Neutrophil (primary cell): ENCODE measurements around the gene TRIM62.

Experiments
- H3K27ac ChIP-seq: fragments of 200-600 bp; sonication (generic); 2 replicates; pipeline ENCODE4 v1.5.1; 2016; ENCODE audit warnings: mild to moderate bottlenecking, moderate library complexity
- H3K27me3 ChIP-seq: fragments of 200-600 bp; sonication (generic); 2 replicates; pipeline ENCODE4 v1.6.0; 2016; ENCODE audit warnings: mild to moderate bottlenecking
- H3K36me3 ChIP-seq: fragments of 200-600 bp; sonication (generic); 2 replicates; pipeline ENCODE4 v1.5.1; 2017
- H3K4me1 ChIP-seq, 2 experiments: fragments of 200-600 bp in 1 of 2; sonication (generic) in 1 of 2; 1 replicate in 1 of 2; 2 replicates in 1 of 2; pipeline versions ENCODE4 v1.5.1 to v1.6.1; 2013 to 2016; ENCODE audit warnings: low read depth in 1 of 2, low read length in 1 of 2, mild to moderate bottlenecking in 1 of 2, moderate library complexity in 1 of 2; ENCODE audit not compliant: control insufficient read depth in 1 of 2, insufficient read depth in 1 of 2
- H3K4me3 ChIP-seq, 2 experiments: fragments of 200-600 bp in 1 of 2; sonication (generic) in 1 of 2; 1 replicate in 1 of 2; 2 replicates in 1 of 2; pipeline ENCODE4 v1.5.1; 2013 to 2016; ENCODE audit warnings: low read depth in 1 of 2, low read length in 1 of 2, mild to moderate bottlenecking in 1 of 2, moderate library complexity in 1 of 2
- H3K9me3 ChIP-seq: fragments of 200-600 bp; sonication (generic); 2 replicates; pipeline ENCODE4 v1.5.1; 2016
- TF ChIP-seq, protein P1 (sequence below): fragments of 200-600 bp; sonication (generic); IDR thresholded peaks from 2 replicates; pipeline ENCODE4 v1.5.1; 2016; ENCODE audit warnings: antibody characterized with exemption

Gene TRIM62

GRCh38 chr1:33186936-33187335, 5.1 kb upstream of the TRIM62 start:
- H3K27me3 ChIP-seq: peaks cover 81% of the 10 kb centered on the region
- TF ChIP-seq, protein P1, sequence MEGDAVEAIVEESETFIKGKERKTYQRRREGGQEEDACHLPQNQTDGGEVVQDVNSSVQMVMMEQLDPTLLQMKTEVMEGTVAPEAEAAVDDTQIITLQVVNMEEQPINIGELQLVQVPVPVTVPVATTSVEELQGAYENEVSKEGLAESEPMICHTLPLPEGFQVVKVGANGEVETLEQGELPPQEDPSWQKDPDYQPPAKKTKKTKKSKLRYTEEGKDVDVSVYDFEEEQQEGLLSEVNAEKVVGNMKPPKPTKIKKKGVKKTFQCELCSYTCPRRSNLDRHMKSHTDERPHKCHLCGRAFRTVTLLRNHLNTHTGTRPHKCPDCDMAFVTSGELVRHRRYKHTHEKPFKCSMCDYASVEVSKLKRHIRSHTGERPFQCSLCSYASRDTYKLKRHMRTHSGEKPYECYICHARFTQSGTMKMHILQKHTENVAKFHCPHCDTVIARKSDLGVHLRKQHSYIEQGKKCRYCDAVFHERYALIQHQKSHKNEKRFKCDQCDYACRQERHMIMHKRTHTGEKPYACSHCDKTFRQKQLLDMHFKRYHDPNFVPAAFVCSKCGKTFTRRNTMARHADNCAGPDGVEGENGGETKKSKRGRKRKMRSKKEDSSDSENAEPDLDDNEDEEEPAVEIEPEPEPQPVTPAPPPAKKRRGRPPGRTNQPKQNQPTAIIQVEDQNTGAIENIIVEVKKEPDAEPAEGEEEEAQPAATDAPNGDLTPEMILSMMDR: no peak
- H3K36me3 ChIP-seq: no peaks in the 10 kb centered on the region
- peaks cover 4 to 5% of the 10 kb centered on the region in 2 experiments for H3K4me1 ChIP-seq
- H3K27ac ChIP-seq: no peak overlapping the region
- no peak overlapping the region for H3K4me3 ChIP-seq
- H3K9me3 ChIP-seq: no peaks in the 10 kb centered on the region

DNA sequence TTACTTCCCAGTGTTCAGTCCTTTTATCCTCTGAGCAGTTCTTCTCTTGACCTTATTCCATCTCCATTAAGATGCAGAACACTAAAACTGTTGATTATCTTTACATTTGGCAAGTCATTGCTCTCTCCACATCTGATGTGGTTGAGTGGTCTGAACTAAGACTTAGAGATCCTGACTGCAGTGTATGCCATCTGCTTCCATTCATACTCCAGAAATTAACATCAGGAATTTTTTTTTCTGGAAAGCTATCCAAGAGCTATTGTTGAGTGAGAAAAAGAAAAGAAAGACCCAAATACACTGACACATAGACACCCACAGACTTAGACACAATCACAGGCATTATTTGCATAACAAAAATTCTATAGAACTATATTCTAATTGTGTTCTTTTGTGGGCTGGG, 3.7 kb upstream of the TRIM62 start:
- H3K36me3 ChIP-seq: no peaks in the 10 kb centered on the region
- TF ChIP-seq, protein P1: no peak
- H3K4me3 ChIP-seq: no peak overlapping the region
- peaks cover 10 to 13% of the 10 kb centered on the region in 2 experiments for H3K4me1 ChIP-seq
- H3K27ac ChIP-seq: no peak overlapping the region
- H3K9me3 ChIP-seq: no peaks in the 10 kb centered on the region
- H3K27me3 ChIP-seq: peaks cover 71% of the 10 kb centered on the region

- Histone ChIP-seq H3K4me3 (no peak overlapping the region), H3K27ac (no peak overlapping the region), H3K36me3 (no peaks in the 10 kb centered on the region), H3K4me1 (peaks cover 10 to 17% of the 10 kb centered on the region in 2 experiments), H3K27me3 (peaks cover 62% of the 10 kb centered on the region), H3K9me3 (no peaks in the 10 kb centered on the region)
- TF ChIP-seq, protein P1: no peak
Measured at GRCh38 chr1:33183306-33183705, 1.5 kb upstream of the TRIM62 start.

- TF ChIP-seq, protein P1: no peak
- Histone ChIP-seq H3K27me3 (peaks cover 59% of the 10 kb centered on the region), H3K4me1 (peaks cover 10 to 17% of the 10 kb centered on the region in 2 experiments), H3K27ac (no peak overlapping the region), H3K36me3 (no peaks in the 10 kb centered on the region), H3K4me3 (no peak overlapping the region), H3K9me3 (no peaks in the 10 kb centered on the region)
Measured at GRCh38 chr1:33182896-33183295, 1.1 kb upstream of the TRIM62 start.

DNA sequence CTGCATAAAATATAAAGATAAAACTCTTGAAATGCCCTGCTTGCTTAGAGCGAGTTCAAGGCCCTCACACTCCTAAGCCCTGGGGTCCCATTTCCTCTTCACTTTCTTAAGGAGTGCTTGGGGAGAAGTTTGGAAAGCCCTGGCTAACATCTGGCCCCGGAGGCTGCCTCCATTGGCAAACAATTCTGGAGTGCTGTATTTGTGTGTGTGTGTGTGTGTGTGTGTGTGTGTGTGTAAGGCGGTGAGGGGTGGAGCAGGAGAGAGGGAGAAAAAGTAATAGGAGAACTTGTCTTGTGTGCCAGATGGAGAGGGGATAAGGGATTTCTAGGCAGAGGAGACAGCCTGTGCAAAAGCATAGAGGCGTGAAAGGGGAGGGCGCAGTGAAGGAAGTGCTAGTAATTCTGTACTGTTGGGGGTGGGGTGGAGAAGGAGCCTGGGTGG, 578 bp upstream of the TRIM62 start:
- Histone ChIP-seq H3K27ac (no peak overlapping the region), H3K4me3 (peak overlapping the region in 1 of 2 experiments; percentile 93), H3K36me3 (no peaks in the 10 kb centered on the region), H3K27me3 (peaks cover 56% of the 10 kb centered on the region), H3K4me1 (peaks cover 10 to 17% of the 10 kb centered on the region in 2 experiments), H3K9me3 (no peaks in the 10 kb centered on the region)
- TF ChIP-seq, protein P1: no peak
